Aorta (tissue), 5 donors: ENCODE measurements around the gene PPP6R2. TPM values are rescaled to one million over a fixed set of nuclear protein-coding genes. Genes with fewer than 3 reads are reported as not detected.
A peak's percentile ranks its signal among the peaks of the same experiment; 100 is the strongest.

Experiments
- ATAC-seq: fragments of 200-7000 bp; cut with Tn5 transposase; one replicate; pipeline ENCODE4 v1.9.1; 2022; ENCODE audit warnings: moderate library complexity; ENCODE audit not compliant: low FRiP score
- DNase-seq, 2 donors: peaks; one replicate each; pipeline ENCODE4 v3.0.0-alpha.2; 2020
- H3K27ac ChIP-seq, 2 donors: one replicate each; pipeline ENCODE4 v1.5.1; 2013; ENCODE audit warnings: low read length in 2 of 2, mild to moderate bottlenecking in 2 of 2, moderate library complexity in 2 of 2, control low read depth in 1 of 2, inconsistent platforms in 1 of 2, low read depth in 1 of 2
- H3K27me3 ChIP-seq, 2 donors: one replicate each; pipeline ENCODE4 v1.6.1; 2013; ENCODE audit warnings: control low read depth in 1 of 2, low read length in 1 of 2, mild to moderate bottlenecking in 1 of 2, moderate library complexity in 1 of 2; ENCODE audit not compliant: insufficient read depth in 2 of 2, control insufficient read depth in 1 of 2
- H3K36me3 ChIP-seq, 2 donors: one replicate each; pipeline ENCODE4 v1.6.1; 2013; ENCODE audit warnings: control low read depth in 1 of 2, low read length in 1 of 2, mild to moderate bottlenecking in 1 of 2; ENCODE audit not compliant: insufficient read depth in 2 of 2, control insufficient read depth in 1 of 2
- H3K4me1 ChIP-seq, 2 donors: one replicate each; pipeline ENCODE4 v1.6.1; 2013; ENCODE audit warnings: low read length in 2 of 2, control low read depth in 1 of 2, mild to moderate bottlenecking in 1 of 2, moderate library complexity in 1 of 2; ENCODE audit not compliant: insufficient read depth in 2 of 2, control insufficient read depth in 1 of 2
- H3K4me3 ChIP-seq, 2 donors: one replicate each; pipeline ENCODE4 v1.5.1; 2013; ENCODE audit warnings: low read length in 2 of 2, control low read depth in 1 of 2, mild to moderate bottlenecking in 1 of 2
- H3K9me3 ChIP-seq: one replicate; pipeline ENCODE4 v1.6.1; 2013; ENCODE audit warnings: mild to moderate bottlenecking, low read length; ENCODE audit not compliant: control insufficient read depth
- WGBS, 2 donors: extraction: QIAGEN DNeasy Blood & Tissue Kit; methylation state at CpG; one replicate each; pipeline ENCODE4 v1.1.7; 2013; 5-methylcytosine and 5-hydroxymethylcytosine counted together
- intact Hi-C, 2 donors: fragments of 100-400 bp; cut with DNase I; formaldehyde crosslinking; loops; one replicate each; pipeline versions ENCODE4 v1.14.2 to v1.15.0; 2022
- long read RNA-seq, 2 donors: library from polyadenylated mRNA; unstranded; transcript quantifications; one replicate each; pipeline ENCODE4 v2.0.0, GENCODE V29; 2020 to 2021
- polyA plus RNA-seq, 2 donors: library from polyadenylated mRNA; stranded (reverse); fragments of 200-250 nt; gene quantifications; one replicate each; pipeline ENCODE4 v1.2.3, GENCODE V29; 2013
- total RNA-seq, 2 donors: library from RNA; stranded (reverse); fragmentation: NEBNext Ultra II Directional; extraction: Animal tissue kit (Norgen Biotek cat#: 25700); gene quantifications; one replicate each; pipeline ENCODE4 v1.2.1, GENCODE V29; 2021
- donor health status: healthy with polysubstance abuse.
- donor health status: Bipolar disorder and iron deficiency.
- donor health status: DM: no; HTN: no; CAD: no.
- donor health status: DM: no; HTN: no; CAD: no.
- donor health status: DM: yes; HTN: yes; CAD: no.

Gene PPP6R2
- total RNA-seq (10 to 100 TPM; 45.2 to 46.7 TPM), polyA plus RNA-seq (10 to 100 TPM; 14.1 to 62.5 TPM)
- long read RNA-seq, donor 1, full-length matches to known transcripts = 39 of 92 reads
- long read RNA-seq, donor 1, partial matches to known transcripts = 35 of 92 reads
- long read RNA-seq, donor 1, other reads (novel, unspliced or antisense) = 18 of 92 reads
- long read RNA-seq, donor 2, full-length matches to known transcripts = 7 of 36 reads
- long read RNA-seq, donor 2, partial matches to known transcripts = 13 of 36 reads
- long read RNA-seq, donor 2, other reads (novel, unspliced or antisense) = 16 of 36 reads

GRCh38 chr22:50342651-50343540, at the start of gene PPP6R2:
Gene PPP6R2 (plus strand): TSS chr22:50343327. CDS start chr22:50393909, 50,582 bp downstream.
- DNase-seq = peak; percentile 88 to 95

GRCh38 chr22:50293441-50294318, 49.4 kb upstream of the PPP6R2 start:
- Histone ChIP-seq H3K27ac (peak overlapping the region; percentile 1 to 90), H3K4me1 (no peaks in the 10 kb centered on the region), H3K36me3 (no peaks in the 10 kb centered on the region), H3K27me3 (no peaks in the 10 kb centered on the region), H3K9me3 (no peaks in the 10 kb centered on the region), H3K4me3 (no peak overlapping the region)
- intact Hi-C loops = loop anchor here in 1 of 2 donors (1.0 kb wide), 1 partner anchor 12 kb away; no protein-coding TSS in a partner anchor
- ATAC-seq = peak; percentile 85
- WGBS, 2 donors = 4 to 9% methylated on average over 34 to 42 of the region's 42 CpGs
- DNase-seq = peak; percentile 87 to 93

More at GRCh38 chr22:50342651-50343540, at the start of gene PPP6R2:
- no peaks in the 10 kb centered on the region for H3K36me3 ChIP-seq
- no peaks in the 10 kb centered on the region for H3K27me3 ChIP-seq
- H3K27ac ChIP-seq = peak within 1 kb of the TSS in 1 of 2 donors; percentile 39
- H3K9me3 ChIP-seq = no peaks in the 10 kb centered on the region
- H3K4me1 ChIP-seq = no peaks in the 10 kb centered on the region
- peak within 1 kb of the TSS; percentile 91 to 92 for H3K4me3 ChIP-seq
- intact Hi-C loops = loop anchor here (2.0 to 5.0 kb wide), 3 partner anchors 66 to 91 kb away; partner anchors contain the start of gene HDAC10 (in 1 of the 2)
- WGBS, 2 donors = 1% methylated on average over 48 to 87 of the region's 87 CpGs
- peak; percentile 95 for ATAC-seq

- DNase-seq (no peak), ATAC-seq (no peak)
- WGBS, 2 donors = 41 to 51% methylated on average over 5 of the region's 5 CpGs
- Histone ChIP-seq H3K36me3 (no peaks in the 10 kb centered on the region), H3K9me3 (no peaks in the 10 kb centered on the region), H3K27ac (peak overlapping the region in 1 of 2 donors; percentile 90), H3K27me3 (no peaks in the 10 kb centered on the region), H3K4me1 (no peaks in the 10 kb centered on the region), H3K4me3 (no peak overlapping the region)
- intact Hi-C loops = no loop called here
Observed at GRCh38 chr22:50294319-50294656, 48.8 kb upstream of the PPP6R2 start.

- Histone ChIP-seq H3K27ac (no peak overlapping the region), H3K4me3 (no peak overlapping the region), H3K4me1 (no peaks in the 10 kb centered on the region), H3K27me3 (no peaks in the 10 kb centered on the region), H3K9me3 (no peaks in the 10 kb centered on the region), H3K36me3 (no peaks in the 10 kb centered on the region)
- WGBS, 2 donors = 71 to 76% methylated on average over 28 to 29 of the region's 29 CpGs
- intact Hi-C loops = no loop called here
- ATAC-seq (no peak), DNase-seq (no peak)
Observed at GRCh38 chr22:50296658-50297490, 46.3 kb upstream of the PPP6R2 start.

- intact Hi-C loops = no loop called here
- no peak overlapping the region for H3K4me3 ChIP-seq
- no peaks in the 10 kb centered on the region for H3K27me3 ChIP-seq
- no peaks in the 10 kb centered on the region for H3K36me3 ChIP-seq
- no peak overlapping the region for H3K27ac ChIP-seq
- no peaks in the 10 kb centered on the region for H3K4me1 ChIP-seq
- no peak for DNase-seq
- H3K9me3 ChIP-seq = no peaks in the 10 kb centered on the region
- no peak for ATAC-seq
- 86 to 88% methylated on average over 19 to 20 of the region's 20 CpGs for WGBS, 2 donors
Observed at GRCh38 chr22:50297510-50298265, 45.4 kb upstream of the PPP6R2 start.

- Histone ChIP-seq H3K36me3 (no peaks in the 10 kb centered on the region), H3K9me3 (no peaks in the 10 kb centered on the region), H3K4me1 (no peaks in the 10 kb centered on the region), H3K27me3 (no peaks in the 10 kb centered on the region), H3K4me3 (no peak overlapping the region), H3K27ac (no peak overlapping the region)
- no peak for ATAC-seq
- WGBS, 2 donors = 78 to 80% methylated on average over 4 of the region's 4 CpGs
- no peak for DNase-seq
- intact Hi-C loops = no loop called here
Observed at GRCh38 chr22:50298266-50298637, 44.9 kb upstream of the PPP6R2 start.

- Histone ChIP-seq H3K27ac (no peak overlapping the region), H3K27me3 (no peaks in the 10 kb centered on the region), H3K4me1 (peaks cover 0 to 2% of the 10 kb centered on the region in 2 donors), H3K9me3 (no peaks in the 10 kb centered on the region), H3K4me3 (no peak overlapping the region), H3K36me3 (no peaks in the 10 kb centered on the region)
- ATAC-seq = no peak
- DNase-seq = no peak
- 66 to 70% methylated on average over 38 to 59 of the region's 59 CpGs for WGBS, 2 donors
- intact Hi-C loops = no loop called here
Observed at GRCh38 chr22:50298937-50299784, 44.0 kb upstream of the PPP6R2 start.
